ENCODE results near the gene NIPA2. TPM values are rescaled to one million over a fixed set of nuclear protein-coding genes. Genes with fewer than 3 reads are reported as not detected.

NIPA2 gene
- total RNA-seq, 4 donors from 2014 or later = 50.3 to 67.2 (median 56.4) TPM

GRCh38 chr15:22861161-22861560 lies 22.7 kb downstream of the NIPA2 start:
- 91 to 96% methylated on average over 2 of the region's 2 CpGs for WGBS, 2 donors
- Histone ChIP-seq H3K4me1 (no peaks in the 10 kb centered on the region), H3K27ac (no peak overlapping the region), H3K36me3 (peaks cover 15 to 26% of the 10 kb centered on the region in 2 donors), H3K4me3 (replicated peaks in 1 of 3) (no peak overlapping the region), H3K27me3 (no peaks in the 10 kb centered on the region), H3K9me3 (no peaks in the 10 kb centered on the region)
- TF ChIP-seq CTCF (IDR thresholded peaks at IDR 0.05) (no peak), POLR2A (IDR thresholded peaks at IDR 0.05) (no peak)
- no peak for DNase-seq
- intact Hi-C loops (cut with DNase I) = no loop called here

- Histone ChIP-seq H3K27ac (no peak overlapping the region), H3K4me3 (replicated peaks in 1 of 3) (no peak overlapping the region), H3K27me3 (no peaks in the 10 kb centered on the region), H3K36me3 (peaks cover 30 to 44% of the 10 kb centered on the region in 2 donors), H3K9me3 (no peaks in the 10 kb centered on the region), H3K4me1 (no peaks in the 10 kb centered on the region)
- intact Hi-C loops (cut with DNase I) = no loop called here
- no peak for DNase-seq
- TF ChIP-seq CTCF (IDR thresholded peaks at IDR 0.05) (no peak), POLR2A (IDR thresholded peaks at IDR 0.05) (no peak)
- WGBS, 2 donors = 91 to 97% methylated on average over 3 of the region's 3 CpGs
Measured at GRCh38 chr15:22863356-22863755, 24.9 kb downstream of the NIPA2 start.

- Histone ChIP-seq H3K27me3 (no peaks in the 10 kb centered on the region), H3K4me3 (replicated peaks in 1 of 3) (no peak overlapping the region), H3K4me1 (no peaks in the 10 kb centered on the region), H3K36me3 (peaks cover 53 to 57% of the 10 kb centered on the region in 2 donors), H3K9me3 (no peaks in the 10 kb centered on the region), H3K27ac (no peak overlapping the region)
- DNase-seq = no peak
- intact Hi-C loops (cut with DNase I) = no loop called here
- TF ChIP-seq POLR2A (IDR thresholded peaks at IDR 0.05) = no peak
- TF ChIP-seq CTCF (IDR thresholded peaks at IDR 0.05) = no peak
- 91 to 98% methylated on average over 7 of the region's 7 CpGs for WGBS, 2 donors
Measured at GRCh38 chr15:22866079-22866478, 27.6 kb downstream of the NIPA2 start.

- WGBS, 2 donors = 92 to 97% methylated on average over 6 of the region's 6 CpGs
- no peak for TF ChIP-seq CTCF (IDR thresholded peaks at IDR 0.05)
- TF ChIP-seq POLR2A (IDR thresholded peaks at IDR 0.05) = no peak
- DNase-seq = no peak
- no peak overlapping the region for H3K27ac ChIP-seq
- H3K4me3 ChIP-seq (replicated peaks in 1 of 3) = no peak overlapping the region
- no peaks in the 10 kb centered on the region for H3K27me3 ChIP-seq
- H3K4me1 ChIP-seq = no peaks in the 10 kb centered on the region
- H3K9me3 ChIP-seq = no peaks in the 10 kb centered on the region
- intact Hi-C loops (cut with DNase I) = no loop called here
- H3K36me3 ChIP-seq = peaks cover 57 to 72% of the 10 kb centered on the region in 2 donors
Measured at GRCh38 chr15:22867886-22868285, 29.4 kb downstream of the NIPA2 start.

- no peak for TF ChIP-seq CTCF (IDR thresholded peaks at IDR 0.05)
- TF ChIP-seq POLR2A (IDR thresholded peaks at IDR 0.05) = no peak
- Histone ChIP-seq H3K4me3 (replicated peaks in 1 of 3) (no peak overlapping the region), H3K36me3 (peaks cover 63 to 75% of the 10 kb centered on the region in 2 donors), H3K4me1 (no peaks in the 10 kb centered on the region), H3K27me3 (no peaks in the 10 kb centered on the region), H3K9me3 (no peaks in the 10 kb centered on the region), H3K27ac (no peak overlapping the region)
- DNase-seq = no peak
- intact Hi-C loops (cut with DNase I) = no loop called here
- WGBS, 2 donors = 79 to 85% methylated on average over 4 of the region's 4 CpGs
Measured at GRCh38 chr15:22868495-22868894, 30.0 kb downstream of the NIPA2 start.

Data from thyroid gland (tissue), 4 donors.